Measurements from ENCODE around the gene VPS13A.

The VPS13A gene

GRCh38 chr9:77420641-77421040 is 243.3 kb downstream of the VPS13A start:
- H3K79me2 ChIP-seq (ENCODE audit: insufficient read depth, low read length) = no peaks in the 10 kb centered on the region
- H2AFZ ChIP-seq (ENCODE audit: low read length) = no peak overlapping the region
- H3K4me1 ChIP-seq (ENCODE audit: insufficient read depth, low read length, severe bottlenecking) = no peaks in the 10 kb centered on the region
- no peak overlapping the region for H3K4me3 ChIP-seq (ENCODE audit: low read depth, low read length, poor library complexity, severe bottlenecking)
- H3K4me2 ChIP-seq (ENCODE audit: low read length) = no peak overlapping the region
- TF ChIP-seq CTCF (IDR thresholded peaks at IDR 0.05; ENCODE audit: low read length) = no peak
- no peak for TF ChIP-seq EZH2 (IDR thresholded peaks at IDR 0.05; ENCODE audit: borderline replicate concordance, low read length)
- no peaks in the 10 kb centered on the region for H3K9me3 ChIP-seq (ENCODE audit: low read length)
- no peaks in the 10 kb centered on the region for H3K9me2 ChIP-seq (ENCODE audit: low read depth, low read length)
- H3K9ac ChIP-seq (ENCODE audit: low read length) = no peak overlapping the region
- no peaks in the 10 kb centered on the region for H3K27me3 ChIP-seq (ENCODE audit: insufficient read depth, low read length)
- no peaks in the 10 kb centered on the region for H3K36me3 ChIP-seq (ENCODE audit: insufficient read depth, low read length)
- H3K27ac ChIP-seq (ENCODE audit: low read depth, low read length, poor library complexity, severe bottlenecking) = no peak overlapping the region
- no peaks in the 10 kb centered on the region for H3F3A ChIP-seq (ENCODE audit: insufficient read depth, low read length)
- no peaks in the 10 kb centered on the region for H4K20me1 ChIP-seq (ENCODE audit: insufficient read depth, low read length)

GRCh38 chr9:77421506-77422265 is 244.4 kb downstream of the VPS13A start:
- Histone ChIP-seq H2AFZ (ENCODE audit: low read length) (no peak overlapping the region), H3K9me2 (ENCODE audit: low read depth, low read length) (no peaks in the 10 kb centered on the region), H4K20me1 (ENCODE audit: insufficient read depth, low read length) (no peaks in the 10 kb centered on the region), H3K9ac (ENCODE audit: low read length) (no peak overlapping the region), H3F3A (ENCODE audit: insufficient read depth, low read length) (no peaks in the 10 kb centered on the region), H3K4me2 (ENCODE audit: low read length) (no peak overlapping the region), H3K27me3 (ENCODE audit: insufficient read depth, low read length) (no peaks in the 10 kb centered on the region), H3K36me3 (ENCODE audit: insufficient read depth, low read length) (no peaks in the 10 kb centered on the region), H3K79me2 (ENCODE audit: insufficient read depth, low read length) (no peaks in the 10 kb centered on the region), H3K4me3 (ENCODE audit: low read depth, low read length, poor library complexity, severe bottlenecking) (no peak overlapping the region), H3K9me3 (ENCODE audit: low read length) (no peaks in the 10 kb centered on the region), H3K27ac (ENCODE audit: low read depth, low read length, poor library complexity, severe bottlenecking) (no peak overlapping the region), H3K4me1 (ENCODE audit: insufficient read depth, low read length, severe bottlenecking) (no peaks in the 10 kb centered on the region)
- TF ChIP-seq CTCF (IDR thresholded peaks at IDR 0.05; ENCODE audit: low read length) (no peak), EZH2 (IDR thresholded peaks at IDR 0.05; ENCODE audit: borderline replicate concordance, low read length) (no peak)

GRCh38 chr9:77422969-77423368 is 245.6 kb downstream of the VPS13A start:
- no peak overlapping the region for H3K9ac ChIP-seq (ENCODE audit: low read length)
- no peaks in the 10 kb centered on the region for H3K9me2 ChIP-seq (ENCODE audit: low read depth, low read length)
- no peaks in the 10 kb centered on the region for H3K36me3 ChIP-seq (ENCODE audit: insufficient read depth, low read length)
- H4K20me1 ChIP-seq (ENCODE audit: insufficient read depth, low read length) = no peaks in the 10 kb centered on the region
- H3K79me2 ChIP-seq (ENCODE audit: insufficient read depth, low read length) = no peaks in the 10 kb centered on the region
- TF ChIP-seq CTCF (IDR thresholded peaks at IDR 0.05; ENCODE audit: low read length) (no peak), EZH2 (IDR thresholded peaks at IDR 0.05; ENCODE audit: borderline replicate concordance, low read length) (no peak)
- H3K9me3 ChIP-seq (ENCODE audit: low read length) = no peaks in the 10 kb centered on the region
- H3K27ac ChIP-seq (ENCODE audit: low read depth, low read length, poor library complexity, severe bottlenecking) = no peak overlapping the region
- H3K4me3 ChIP-seq (ENCODE audit: low read depth, low read length, poor library complexity, severe bottlenecking) = no peak overlapping the region
- H3F3A ChIP-seq (ENCODE audit: insufficient read depth, low read length) = no peaks in the 10 kb centered on the region
- no peak overlapping the region for H2AFZ ChIP-seq (ENCODE audit: low read length)
- H3K27me3 ChIP-seq (ENCODE audit: insufficient read depth, low read length) = no peaks in the 10 kb centered on the region
- H3K4me2 ChIP-seq (ENCODE audit: low read length) = no peak overlapping the region
- no peaks in the 10 kb centered on the region for H3K4me1 ChIP-seq (ENCODE audit: insufficient read depth, low read length, severe bottlenecking)

Data from OCI-LY1 (cell line).